Femur (tissue), 1 donor: Measurements from ENCODE around the gene WDR62.
A peak's percentile ranks its signal among the peaks of the same experiment; 100 is the strongest.
"Not testable (repeated sequence)": the region's sequence is repeated elsewhere in the genome, so short reads cannot be mapped to it uniquely, and the experiment has no call there.

Source experiments
- DNase-seq: peaks from one replicate; pipeline ENCODE4 v3.0.0-alpha.2; 2017

WDR62 gene

GRCh38 chr19:36040495-36040894, 14.2 kb upstream of the WDR62 start:
- no peak for DNase-seq

GRCh38 chr19:36041092-36041491, 13.6 kb upstream of the WDR62 start:
- DNase-seq: not testable (repeated sequence)

- no peak for DNase-seq
These were observed 12.9 kb upstream of the WDR62 start for GRCh38 chr19:36041831-36042230.

- no peak for DNase-seq
These were observed 10.7 kb upstream of the WDR62 start for GRCh38 chr19:36043952-36044351.

- no peak for DNase-seq
These were observed 8.2 kb upstream of the WDR62 start for GRCh38 chr19:36046443-36047050.

- no peak for DNase-seq
These were observed 6.9 kb upstream of the WDR62 start for GRCh38 chr19:36047835-36048234.

GRCh38 chr19:36049080-36049698, 5.5 kb upstream of the WDR62 start:
- DNase-seq: no peak

- DNase-seq: no peak
These were observed 3.5 kb upstream of the WDR62 start for GRCh38 chr19:36051236-36051635.

GRCh38 chr19:36051637-36052036, 3.1 kb upstream of the WDR62 start:
- no peak for DNase-seq

GRCh38 chr19:36054119-36054732, 471 bp upstream of the WDR62 start, which contains the start of gene THAP8:
Gene THAP8 (minus strand): TSS chr19:36054285. CDS start chr19:36054217, 68 bp downstream.
- DNase-seq: peak; percentile 100

- DNase-seq: no peak
These were observed 3.9 kb downstream of the WDR62 start for GRCh38 chr19:36058481-36059179.

GRCh38 chr19:36059180-36059910, 4.6 kb downstream of the WDR62 start:
- DNase-seq: no peak

- DNase-seq: no peak
These were observed 5.7 kb downstream of the WDR62 start for GRCh38 chr19:36060430-36060829.

GRCh38 chr19:36061367-36061766, 6.7 kb downstream of the WDR62 start:
- DNase-seq: no peak

GRCh38 chr19:36064826-36065225, 10.1 kb downstream of the WDR62 start:
- no peak for DNase-seq

- no peak for DNase-seq
These were observed 13.0 kb downstream of the WDR62 start for GRCh38 chr19:36067681-36068080.

GRCh38 chr19:36068810-36069499, 14.3 kb downstream of the WDR62 start:
- not testable (repeated sequence) for DNase-seq

- DNase-seq: no peak
These were observed 17.4 kb downstream of the WDR62 start for GRCh38 chr19:36072081-36072480.

- no peak for DNase-seq
These were observed 18.6 kb downstream of the WDR62 start for GRCh38 chr19:36073121-36073876.

GRCh38 chr19:36079389-36079945, 24.8 kb downstream of the WDR62 start:
- DNase-seq: no peak

GRCh38 chr19:36081385-36081784, 26.7 kb downstream of the WDR62 start:
- no peak for DNase-seq
